Sigmoid colon (tissue), 4 donors: ENCODE results near the gene ULBP2.

ENCODE experiments used
- CTCF ChIP-seq, 4 experiments: fragments of 450-650 bp in 3 of 4; fragments of 200-600 bp in 1 of 4; IDR thresholded peaks; one replicate each; pipeline ENCODE4 v1.5.1; 2016 to 2019; ENCODE audit warnings: antibody characterized with exemption in 4 of 4, mild to moderate bottlenecking in 3 of 4, moderate library complexity in 2 of 4
- EP300 ChIP-seq, 4 donors: sonication (generic); formaldehyde crosslinking; IDR thresholded peaks; one replicate each; pipeline ENCODE4 v1.6.1; 2017; ENCODE audit warnings: antibody characterized with exemption in 4 of 4
- POLR2A ChIP-seq, 2 donors: fragments of 450-650 bp; IDR thresholded peaks; one replicate each; pipeline ENCODE4 v1.6.1; 2016; ENCODE audit warnings: antibody characterized with exemption in 2 of 2, mild to moderate bottlenecking in 2 of 2, moderate library complexity in 2 of 2

GRCh38 chr6:149921361-149921760 is 20.5 kb upstream of the ULBP2 start:
- no peak for TF ChIP-seq POLR2A (IDR thresholded peaks at IDR 0.05)
- TF ChIP-seq EP300 (IDR thresholded peaks at IDR 0.05), result no peak
- no peak for TF ChIP-seq CTCF (IDR thresholded peaks at IDR 0.05)
